Trophoblast cell (in vitro differentiated cells and primary cell): ENCODE results near the gene CTBP2.

Source experiments
- DNase-seq, 2 donors: peaks; one replicate each; pipeline ENCODE4 v3.0.0-alpha.2; 2016
- H2AFZ ChIP-seq: 2 replicates; pipeline ENCODE4 v1.6.1; 2013; ENCODE audit warnings: low read length, moderate library complexity, mild to moderate bottlenecking; ENCODE audit not compliant: insufficient read depth, poor library complexity
- H2AK5ac ChIP-seq: 2 replicates; pipeline ENCODE4 v1.6.1; 2013; ENCODE audit warnings: mild to moderate bottlenecking, low read length
- H2BK120ac ChIP-seq: 2 replicates; pipeline ENCODE4 v1.6.1; 2013; ENCODE audit warnings: low read length, mild to moderate bottlenecking, moderate library complexity; ENCODE audit not compliant: insufficient read depth, poor library complexity
- H2BK12ac ChIP-seq: 2 replicates; pipeline ENCODE4 v1.6.1; 2013; ENCODE audit warnings: mild to moderate bottlenecking, low read length, moderate library complexity
- H2BK5ac ChIP-seq: 2 replicates; pipeline ENCODE4 v1.6.1; 2013; ENCODE audit warnings: low read length, low read depth, moderate library complexity, mild to moderate bottlenecking; ENCODE audit not compliant: poor library complexity
- H3K14ac ChIP-seq: 2 replicates; pipeline ENCODE4 v1.6.1; 2013; ENCODE audit warnings: mild to moderate bottlenecking, low read length
- H3K18ac ChIP-seq: 2 replicates; pipeline ENCODE4 v1.6.1; 2013; ENCODE audit warnings: mild to moderate bottlenecking, low read length
- H3K23ac ChIP-seq: 2 replicates; pipeline ENCODE4 v1.6.1; 2013; ENCODE audit warnings: low read length
- H3K27ac ChIP-seq: 2 replicates; pipeline ENCODE4 v1.5.1; 2013; ENCODE audit warnings: low read depth, mild to moderate bottlenecking, inconsistent platforms, low read length, moderate library complexity
- H3K27me3 ChIP-seq: 2 replicates; pipeline ENCODE4 v1.6.1; 2013; ENCODE audit warnings: inconsistent platforms, mild to moderate bottlenecking, low read length, moderate library complexity; ENCODE audit not compliant: insufficient read depth
- H3K36me3 ChIP-seq, 2 experiments: 1 replicate in 1 of 2; 2 replicates in 1 of 2; pipeline ENCODE4 v1.6.1; 2013; ENCODE audit warnings: low read length in 2 of 2, mild to moderate bottlenecking in 2 of 2, moderate library complexity in 1 of 2; ENCODE audit not compliant: insufficient read depth in 2 of 2, control insufficient read depth in 1 of 2
- H3K4ac ChIP-seq: 2 replicates; pipeline ENCODE4 v1.6.1; 2013; ENCODE audit warnings: low read depth, mild to moderate bottlenecking, low read length, moderate library complexity
- H3K4me1 ChIP-seq, 2 experiments: 1 replicate in 1 of 2; 2 replicates in 1 of 2; pipeline ENCODE4 v1.6.1; 2013; ENCODE audit warnings: low read length in 2 of 2, mild to moderate bottlenecking in 2 of 2, moderate library complexity in 1 of 2; ENCODE audit not compliant: insufficient read depth in 2 of 2, control insufficient read depth in 1 of 2
- H3K4me2 ChIP-seq: 2 replicates; pipeline ENCODE4 v1.6.1; 2013; ENCODE audit warnings: inconsistent platforms, mild to moderate bottlenecking, low read length, moderate library complexity
- H3K4me3 ChIP-seq: 2 replicates; pipeline ENCODE4 v1.5.1; 2013; ENCODE audit warnings: mild to moderate bottlenecking, low read depth, low read length, inconsistent platforms
- H3K79me1 ChIP-seq: one replicate; pipeline ENCODE4 v1.6.1; 2013; ENCODE audit warnings: low read length
- H3K79me2 ChIP-seq: 2 replicates; pipeline ENCODE4 v1.6.1; 2013; ENCODE audit warnings: low read length, mild to moderate bottlenecking; ENCODE audit not compliant: control insufficient read depth, insufficient read depth, poor library complexity
- H3K9ac ChIP-seq: 2 replicates; pipeline ENCODE4 v1.6.1; 2013; ENCODE audit warnings: mild to moderate bottlenecking, low read length
- H3K9me3 ChIP-seq: 2 replicates; pipeline ENCODE4 v1.6.1; 2013; ENCODE audit warnings: low read depth, mild to moderate bottlenecking, control low read depth, inconsistent platforms, low read length; ENCODE audit not compliant: insufficient read depth
- H4K12ac ChIP-seq: 2 replicates; pipeline ENCODE4 v1.6.1; 2013; ENCODE audit warnings: low read depth, mild to moderate bottlenecking, low read length, moderate library complexity
- H4K8ac ChIP-seq: 2 replicates; pipeline ENCODE4 v1.6.1; 2013; ENCODE audit warnings: low read depth, mild to moderate bottlenecking, low read length, moderate library complexity
- H4K91ac ChIP-seq: one replicate; pipeline ENCODE4 v1.6.1; 2013; ENCODE audit warnings: low read depth, mild to moderate bottlenecking, low read length, moderate library complexity
- WGBS: extraction: QIAGEN DNeasy Blood & Tissue Kit; methylation state at CpG from one replicate; pipeline ENCODE4 v1.1.7; 2013; ENCODE audit warnings: missing lambda C conversion rate; ENCODE audit not compliant: insufficient read length, insufficient coverage; ENCODE audit errors: extremely low coverage; 5-methylcytosine and 5-hydroxymethylcytosine counted together

The CTBP2 gene

GRCh38 chr10:125002423-125003145 lies 157.8 kb downstream of the CTBP2 start:
- peaks cover 4% of the 10 kb centered on the region for H3K9me3 ChIP-seq
- no peak overlapping the region for H3K9ac ChIP-seq
- WGBS = no CpG with 5 or more reads among the region's 28 CpGs
- H3K79me2 ChIP-seq = no peaks in the 10 kb centered on the region
- DNase-seq = no peak
- H2BK12ac ChIP-seq = no peak overlapping the region
- no peak overlapping the region for H3K23ac ChIP-seq
- H3K4me3 ChIP-seq = no peak overlapping the region
- H3K4me1 ChIP-seq = peaks cover 0 to 4% of the 10 kb centered on the region in 2 experiments
- H3K27me3 ChIP-seq = no peaks in the 10 kb centered on the region
- H2AFZ ChIP-seq = no peak overlapping the region
- no peak overlapping the region for H3K4me2 ChIP-seq
- no peak overlapping the region for H3K4ac ChIP-seq
- H4K8ac ChIP-seq = no peak overlapping the region
- no peaks in the 10 kb centered on the region for H3K79me1 ChIP-seq
- no peak overlapping the region for H2AK5ac ChIP-seq
- peaks cover 75 to 79% of the 10 kb centered on the region in 2 experiments for H3K36me3 ChIP-seq
- H2BK5ac ChIP-seq = no peak overlapping the region
- H2BK120ac ChIP-seq = no peak overlapping the region
- H4K91ac ChIP-seq = no peak overlapping the region
- H3K14ac ChIP-seq = no peak overlapping the region
- H4K12ac ChIP-seq = no peak overlapping the region
- no peak overlapping the region for H3K18ac ChIP-seq
- no peak overlapping the region for H3K27ac ChIP-seq

GRCh38 chr10:125002047-125002422 lies 158.3 kb downstream of the CTBP2 start:
- no peak overlapping the region for H4K8ac ChIP-seq
- peaks cover 79 to 84% of the 10 kb centered on the region in 2 experiments for H3K36me3 ChIP-seq
- no peak overlapping the region for H2AK5ac ChIP-seq
- no peak overlapping the region for H2BK5ac ChIP-seq
- H4K12ac ChIP-seq = no peak overlapping the region
- H3K18ac ChIP-seq = no peak overlapping the region
- H2BK120ac ChIP-seq = no peak overlapping the region
- H4K91ac ChIP-seq = no peak overlapping the region
- H3K23ac ChIP-seq = no peak overlapping the region
- H3K79me1 ChIP-seq = no peaks in the 10 kb centered on the region
- H3K9me3 ChIP-seq = peaks cover 4% of the 10 kb centered on the region
- H2AFZ ChIP-seq = no peak overlapping the region
- H3K27ac ChIP-seq = no peak overlapping the region
- H3K14ac ChIP-seq = no peak overlapping the region
- no peak overlapping the region for H2BK12ac ChIP-seq
- no CpG with 5 or more reads among the region's 12 CpGs for WGBS
- H3K4me3 ChIP-seq = no peak overlapping the region
- no peak overlapping the region for H3K9ac ChIP-seq
- H3K4me1 ChIP-seq = no peaks in the 10 kb centered on the region
- no peaks in the 10 kb centered on the region for H3K79me2 ChIP-seq
- H3K27me3 ChIP-seq = no peaks in the 10 kb centered on the region
- no peak overlapping the region for H3K4ac ChIP-seq
- DNase-seq = no peak
- H3K4me2 ChIP-seq = no peak overlapping the region

GRCh38 chr10:125001313-125002046 lies 158.9 kb downstream of the CTBP2 start:
- no peak overlapping the region for H4K12ac ChIP-seq
- H2BK5ac ChIP-seq = no peak overlapping the region

GRCh38 chr10:125000366-125001312 lies 159.7 kb downstream of the CTBP2 start:
- no peaks in the 10 kb centered on the region for H3K79me1 ChIP-seq
- no peak overlapping the region for H4K12ac ChIP-seq
- H3K27ac ChIP-seq = no peak overlapping the region
- no peak overlapping the region for H3K14ac ChIP-seq
- DNase-seq = no peak
- no peak overlapping the region for H3K4me3 ChIP-seq
- H3K27me3 ChIP-seq = no peaks in the 10 kb centered on the region
- H2BK120ac ChIP-seq = no peak overlapping the region
- H3K9me3 ChIP-seq = peaks cover 4% of the 10 kb centered on the region
- WGBS = no CpG with 5 or more reads among the region's 35 CpGs
- H3K4ac ChIP-seq = no peak overlapping the region
- no peak overlapping the region for H4K8ac ChIP-seq
- no peak overlapping the region for H3K9ac ChIP-seq
- no peak overlapping the region for H3K4me2 ChIP-seq
- no peak overlapping the region for H4K91ac ChIP-seq
- no peaks in the 10 kb centered on the region for H3K4me1 ChIP-seq
- no peak overlapping the region for H3K18ac ChIP-seq
- H2AFZ ChIP-seq = no peak overlapping the region
- no peak overlapping the region for H2BK12ac ChIP-seq
- no peak overlapping the region for H2AK5ac ChIP-seq
- no peak overlapping the region for H3K23ac ChIP-seq
- no peak overlapping the region for H2BK5ac ChIP-seq
- peaks cover 83 to 86% of the 10 kb centered on the region in 2 experiments for H3K36me3 ChIP-seq
- H3K79me2 ChIP-seq = no peaks in the 10 kb centered on the region

More at GRCh38 chr10:125001313-125002046, 158.9 kb downstream of the CTBP2 start:
- no peaks in the 10 kb centered on the region for H3K27me3 ChIP-seq
- no peak overlapping the region for H2AK5ac ChIP-seq
- H3K9ac ChIP-seq = no peak overlapping the region
- no peak overlapping the region for H2BK120ac ChIP-seq
- peaks cover 81 to 86% of the 10 kb centered on the region in 2 experiments for H3K36me3 ChIP-seq
- peaks cover 4% of the 10 kb centered on the region for H3K9me3 ChIP-seq
- no peak overlapping the region for H4K8ac ChIP-seq
- H2AFZ ChIP-seq = no peak overlapping the region
- H3K4me3 ChIP-seq = no peak overlapping the region
- no peaks in the 10 kb centered on the region for H3K79me1 ChIP-seq
- no peak overlapping the region for H3K4ac ChIP-seq
- no peak overlapping the region for H3K27ac ChIP-seq
- no peak overlapping the region for H2BK12ac ChIP-seq
- no peak for DNase-seq
- no peak overlapping the region for H3K23ac ChIP-seq
- no peak overlapping the region for H4K91ac ChIP-seq
- WGBS = no CpG with 5 or more reads among the region's 21 CpGs
- no peak overlapping the region for H3K18ac ChIP-seq
- H3K79me2 ChIP-seq = no peaks in the 10 kb centered on the region
- H3K4me1 ChIP-seq = no peaks in the 10 kb centered on the region
- no peak overlapping the region for H3K4me2 ChIP-seq
- H3K14ac ChIP-seq = no peak overlapping the region
